ENCODE data around the gene MUC6.

- no peak for TF ChIP-seq SRF (IDR thresholded peaks at IDR 0.05; ENCODE audit: low read depth in 2 of 2, low read length in 2 of 2)
- no peak for TF ChIP-seq NBN (IDR thresholded peaks at IDR 0.05)
- no peak for TF ChIP-seq POLR2A (IDR thresholded peaks at IDR 0.05; ENCODE audit: low read depth, low read length)
- no peak for TF ChIP-seq EZH2 (IDR thresholded peaks at IDR 0.05; ENCODE audit: borderline replicate concordance, control insufficient read depth, low read depth, low read length)
- no peak for TF ChIP-seq KAT2A (conservative IDR thresholded peaks at IDR 0.05; ENCODE audit: control insufficient read depth, low read depth, low read length)
- no peak for TF ChIP-seq RAD51 (IDR thresholded peaks at IDR 0.05)
- TF ChIP-seq MXI1 (IDR thresholded peaks at IDR 0.05; ENCODE audit: low read depth, low read length): no peak
- TF ChIP-seq USF2 (IDR thresholded peaks at IDR 0.05; ENCODE audit: borderline replicate concordance, low read depth, low read length): no peak
- no peak for TF ChIP-seq DPF2 (IDR thresholded peaks at IDR 0.05)
These were observed 31.4 kb upstream of the MUC6 start for GRCh38 chr11:1067812-1068496.
